Measurements from ENCODE around the gene CRYZL1. TPM values are rescaled to one million over a fixed set of nuclear protein-coding genes. Genes with fewer than 3 reads are reported as not detected.
A peak's percentile ranks its signal among the peaks of the same experiment; 100 is the strongest.

Gene CRYZL1
- total and polyA plus RNA-seq, 12 donors, result 14.0 to 69.5 (median 33.4) TPM

DNA sequence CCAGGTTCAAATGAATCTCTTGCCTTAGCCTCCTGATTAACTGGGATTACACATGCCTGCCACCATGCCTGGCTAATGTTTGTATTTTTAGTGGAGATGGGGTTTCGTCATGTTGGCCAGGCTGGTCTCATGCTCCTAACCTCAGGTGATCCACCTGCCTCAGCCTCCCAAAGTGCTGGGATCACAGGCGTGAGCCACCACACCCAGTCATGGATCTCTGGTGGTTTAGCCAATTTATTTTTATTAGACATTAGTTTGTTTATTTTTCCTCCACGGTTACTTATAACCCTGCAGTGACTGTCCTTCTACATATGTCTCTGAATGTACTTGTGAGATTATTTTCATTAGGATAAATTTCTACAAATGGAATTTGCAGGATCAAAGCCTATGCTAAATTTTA, 6.0 kb upstream of the CRYZL1 start:
- Histone ChIP-seq H3K27me3 (no peaks in the 10 kb centered on the region), H3K4me3 (no peak overlapping the region), H3K4me1 (replicated peaks in 1 of 2) (peaks cover 39 to 63% of the 10 kb centered on the region in 2 donors), H3K27ac (no peak overlapping the region), H3K36me3 (replicated peaks in 1 of 2) (no peaks in the 10 kb centered on the region), H3K9me3 (replicated peaks in 1 of 3) (no peaks in the 10 kb centered on the region)
- TF ChIP-seq, protein P1, sequence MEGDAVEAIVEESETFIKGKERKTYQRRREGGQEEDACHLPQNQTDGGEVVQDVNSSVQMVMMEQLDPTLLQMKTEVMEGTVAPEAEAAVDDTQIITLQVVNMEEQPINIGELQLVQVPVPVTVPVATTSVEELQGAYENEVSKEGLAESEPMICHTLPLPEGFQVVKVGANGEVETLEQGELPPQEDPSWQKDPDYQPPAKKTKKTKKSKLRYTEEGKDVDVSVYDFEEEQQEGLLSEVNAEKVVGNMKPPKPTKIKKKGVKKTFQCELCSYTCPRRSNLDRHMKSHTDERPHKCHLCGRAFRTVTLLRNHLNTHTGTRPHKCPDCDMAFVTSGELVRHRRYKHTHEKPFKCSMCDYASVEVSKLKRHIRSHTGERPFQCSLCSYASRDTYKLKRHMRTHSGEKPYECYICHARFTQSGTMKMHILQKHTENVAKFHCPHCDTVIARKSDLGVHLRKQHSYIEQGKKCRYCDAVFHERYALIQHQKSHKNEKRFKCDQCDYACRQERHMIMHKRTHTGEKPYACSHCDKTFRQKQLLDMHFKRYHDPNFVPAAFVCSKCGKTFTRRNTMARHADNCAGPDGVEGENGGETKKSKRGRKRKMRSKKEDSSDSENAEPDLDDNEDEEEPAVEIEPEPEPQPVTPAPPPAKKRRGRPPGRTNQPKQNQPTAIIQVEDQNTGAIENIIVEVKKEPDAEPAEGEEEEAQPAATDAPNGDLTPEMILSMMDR (IDR thresholded peaks at IDR 0.05), result no peak
- no peak for TF ChIP-seq POLR2A (IDR thresholded peaks at IDR 0.05)
- 87 to 91% (median 90%) methylated on average over 3 of the region's 3 CpGs for WGBS, 4 donors
- intact Hi-C loops (cut with DNase I), result loop anchor here (5.0 to 10.0 kb wide), 3 partner anchors 167 to 247 kb away; no protein-coding TSS in a partner anchor
- no peak for DNase-seq

DNA sequence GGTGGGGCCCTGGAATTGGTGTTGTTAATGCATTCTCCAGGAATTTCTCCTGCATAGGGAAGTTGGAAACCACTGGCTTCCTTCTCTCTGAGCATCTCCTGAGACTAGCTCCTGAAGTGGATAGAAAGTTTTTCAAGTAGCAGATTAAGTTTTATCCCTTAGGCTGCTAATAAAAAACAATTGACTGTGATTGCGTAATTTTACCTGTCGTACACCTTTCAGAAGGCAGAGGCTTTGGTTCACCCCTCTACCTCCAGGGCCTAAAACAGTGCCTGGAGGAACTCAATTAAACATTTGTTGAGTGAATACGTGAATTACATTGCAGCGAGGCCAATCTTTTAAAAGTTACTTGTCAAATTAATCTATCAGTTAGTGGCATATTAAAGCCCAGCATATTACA, 4.2 kb upstream of the CRYZL1 start:
- DNase-seq, result no peak
- H3K27me3 ChIP-seq, result no peaks in the 10 kb centered on the region
- H3K36me3 ChIP-seq (replicated peaks in 1 of 2), result no peaks in the 10 kb centered on the region
- WGBS, 4 donors, result 93 to 95% (median 94%) methylated on average over 4 of the region's 4 CpGs
- no peaks in the 10 kb centered on the region for H3K9me3 ChIP-seq (replicated peaks in 1 of 3)
- H3K4me1 ChIP-seq (replicated peaks in 1 of 2), result peaks cover 28 to 49% of the 10 kb centered on the region in 2 donors
- no peak overlapping the region for H3K4me3 ChIP-seq
- no peak for TF ChIP-seq POLR2A (IDR thresholded peaks at IDR 0.05)
- TF ChIP-seq, protein P1 (IDR thresholded peaks at IDR 0.05), result no peak
- intact Hi-C loops (cut with DNase I), result loop anchor here (5.0 to 10.0 kb wide), 3 partner anchors 169 to 249 kb away; no protein-coding TSS in a partner anchor
- H3K27ac ChIP-seq, result no peak overlapping the region

GRCh38 chr21:33644383-33645074, 3.0 kb upstream of the CRYZL1 start:
- Histone ChIP-seq H3K4me1 (replicated peaks in 1 of 2) (peaks cover 17 to 43% of the 10 kb centered on the region in 2 donors), H3K4me3 (peak overlapping the region in 1 of 4 donors; percentile 96), H3K27ac (peak overlapping the region; percentile 49 to 86 (median 84)), H3K9me3 (replicated peaks in 1 of 3) (no peaks in the 10 kb centered on the region), H3K27me3 (no peaks in the 10 kb centered on the region), H3K36me3 (replicated peaks in 1 of 2) (no peaks in the 10 kb centered on the region)
- no peak for TF ChIP-seq POLR2A (IDR thresholded peaks at IDR 0.05)
- TF ChIP-seq, protein P1 (IDR thresholded peaks at IDR 0.05), result no peak
- DNase-seq, result peak in 4 of 7 donors; percentile 23 to 32 (median 31)
- intact Hi-C loops (cut with DNase I), result loop anchor here (5.0 to 10.0 kb wide), 4 partner anchors 170 to 258 kb away; no protein-coding TSS in a partner anchor
- WGBS, 4 donors, result 42 to 55% (median 50%) methylated on average over 11 of the region's 11 CpGs

GRCh38 chr21:33643658-33644311, 2.2 kb upstream of the CRYZL1 start:
- intact Hi-C loops (cut with DNase I), result loop anchor here (5.0 to 10.0 kb wide), 3 partner anchors 171 to 259 kb away; no protein-coding TSS in a partner anchor
- TF ChIP-seq POLR2A (IDR thresholded peaks at IDR 0.05), result peak in 1 of 2 donors; percentile 1
- TF ChIP-seq, protein P1 (IDR thresholded peaks at IDR 0.05), result no peak

More at GRCh38 chr21:33643658-33644311, 2.2 kb upstream of the CRYZL1 start:
- Histone ChIP-seq H3K4me3 (peak overlapping the region; percentile 48 to 96 (median 73)), H3K27ac (peak overlapping the region; percentile 49 to 86 (median 84)), H3K4me1 (replicated peaks in 1 of 2) (peaks cover 12 to 36% of the 10 kb centered on the region in 2 donors), H3K9me3 (replicated peaks in 1 of 3) (no peaks in the 10 kb centered on the region), H3K27me3 (no peaks in the 10 kb centered on the region), H3K36me3 (replicated peaks in 1 of 2) (no peaks in the 10 kb centered on the region)
- peak in 1 of 7 donors; percentile 27 for DNase-seq
- WGBS, 4 donors, result 7 to 11% (median 8%) methylated on average over 7 of the region's 7 CpGs
